Measurements from ENCODE around the gene SLC9C2.
"Not testable (repeated sequence)": the region's sequence is repeated elsewhere in the genome, so short reads cannot be mapped to it uniquely, and the experiment has no call there.

Gene SLC9C2, protein sequence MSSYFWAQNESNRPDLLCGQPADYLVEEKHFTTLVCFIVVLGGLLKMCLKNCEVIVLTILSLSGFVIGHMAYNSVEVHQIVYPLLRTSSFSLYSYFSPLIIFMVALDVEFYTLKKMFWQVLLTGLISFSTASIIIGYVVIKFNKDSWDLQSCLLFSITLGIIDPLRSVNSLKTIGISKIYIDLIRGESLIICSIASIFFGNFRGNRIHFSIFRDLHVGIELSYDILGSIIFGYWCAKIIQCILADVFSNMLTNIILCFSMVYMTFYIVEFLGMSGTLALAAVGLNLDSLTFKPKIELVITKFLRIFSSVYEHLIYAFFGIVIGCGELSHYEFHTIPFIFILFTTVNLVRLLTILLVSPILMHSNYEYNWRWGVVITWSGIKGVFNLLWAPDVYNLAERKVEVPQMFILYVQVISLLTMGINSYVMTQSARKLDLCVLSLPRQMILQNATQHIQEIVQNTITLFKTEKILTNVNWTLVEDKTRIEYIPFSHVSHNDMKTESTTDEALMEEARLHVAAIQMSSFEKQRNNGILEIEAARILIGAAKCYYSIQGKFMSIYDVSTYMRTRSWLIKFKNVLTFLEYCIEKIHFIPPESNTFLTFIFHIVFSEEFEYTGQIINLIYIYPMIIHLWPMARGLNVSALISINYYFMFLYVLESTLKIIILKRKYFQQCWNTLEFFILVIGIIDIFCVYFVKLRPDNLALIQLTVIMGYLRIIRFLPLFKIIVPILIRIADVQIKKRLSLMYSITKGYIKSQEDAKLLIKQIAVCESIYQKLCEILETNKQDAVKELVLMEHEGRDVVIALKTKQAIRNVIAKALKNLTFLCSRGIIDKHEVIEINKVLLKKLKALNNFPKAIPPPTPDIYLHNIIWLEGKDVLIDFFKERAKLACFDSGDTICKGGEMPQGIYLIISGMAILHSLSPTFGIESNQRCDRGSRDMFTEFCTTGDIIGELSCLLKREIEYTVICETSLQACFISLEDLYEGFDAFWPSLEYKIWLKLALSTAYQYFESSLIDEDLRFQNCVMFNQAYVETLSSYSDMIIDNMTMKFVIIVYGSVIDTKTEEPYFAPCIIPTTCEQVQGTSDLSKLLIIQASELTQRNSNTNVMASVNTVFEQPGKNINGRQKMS

DNA sequence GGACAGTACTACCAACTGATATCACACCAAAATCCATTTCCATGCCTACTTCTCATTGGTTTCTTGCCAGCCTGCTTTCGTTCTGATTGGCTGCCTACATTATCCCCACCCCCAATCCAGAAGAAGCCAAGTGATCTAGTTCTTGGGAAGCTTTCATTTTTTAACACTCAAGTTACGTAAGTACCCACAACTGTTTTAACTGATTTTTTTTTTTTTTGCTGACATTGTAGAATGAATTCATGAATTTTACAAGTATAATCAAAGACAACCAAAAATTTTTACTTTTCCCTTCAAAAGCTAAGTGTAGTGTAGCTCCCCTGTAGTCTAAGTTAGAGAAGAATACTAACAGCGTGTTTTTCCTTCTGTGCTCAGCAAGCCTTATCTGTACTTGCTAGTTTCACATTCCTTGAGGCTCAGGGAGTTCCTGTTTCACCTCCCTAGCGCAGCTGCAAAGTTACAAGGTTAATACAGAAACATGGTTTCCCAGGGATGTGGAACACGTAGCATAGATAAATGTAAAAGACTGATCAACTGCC lies at the start of gene SLC9C2:
SLC9C2 (minus strand) TSS at position 17 of the 536 bp plus-strand sequence. CDS start 1,296 bp downstream, outside the sequence.
- DNase-seq, result no peak

DNA sequence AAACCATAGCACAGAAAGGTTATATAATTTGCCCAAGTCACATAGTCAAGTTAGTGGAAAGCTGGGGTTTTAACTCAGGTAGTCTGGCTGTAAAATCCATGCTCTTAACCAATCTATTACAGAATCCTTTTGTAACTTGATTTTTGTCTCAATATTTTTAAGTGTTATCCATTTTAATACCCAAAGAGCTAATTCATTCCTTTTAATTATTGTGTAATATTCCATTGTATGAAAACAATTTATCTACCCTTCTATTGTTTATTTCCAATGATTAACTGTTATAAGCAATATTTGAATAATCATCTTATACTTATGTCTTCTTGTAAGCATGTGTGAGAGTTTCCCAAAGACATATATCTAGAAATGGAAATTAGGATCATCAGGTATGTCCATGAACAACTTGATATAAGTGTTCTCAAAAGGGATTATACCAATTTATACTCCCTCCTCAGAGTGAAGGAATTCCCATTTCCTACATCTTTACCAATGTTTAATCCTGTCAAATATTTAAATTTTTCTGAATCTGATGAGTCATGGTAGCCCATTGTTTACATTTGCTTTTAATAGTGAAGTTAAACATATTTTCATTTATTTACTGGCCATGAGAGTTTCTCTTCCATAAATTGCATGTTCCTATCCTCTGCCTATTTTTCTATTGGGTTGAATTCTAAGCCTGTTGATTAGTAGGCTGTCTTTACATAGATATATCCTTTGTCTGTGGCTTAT lies 46.2 kb upstream of the SLC9C2 start:
- no peak for DNase-seq

DNA sequence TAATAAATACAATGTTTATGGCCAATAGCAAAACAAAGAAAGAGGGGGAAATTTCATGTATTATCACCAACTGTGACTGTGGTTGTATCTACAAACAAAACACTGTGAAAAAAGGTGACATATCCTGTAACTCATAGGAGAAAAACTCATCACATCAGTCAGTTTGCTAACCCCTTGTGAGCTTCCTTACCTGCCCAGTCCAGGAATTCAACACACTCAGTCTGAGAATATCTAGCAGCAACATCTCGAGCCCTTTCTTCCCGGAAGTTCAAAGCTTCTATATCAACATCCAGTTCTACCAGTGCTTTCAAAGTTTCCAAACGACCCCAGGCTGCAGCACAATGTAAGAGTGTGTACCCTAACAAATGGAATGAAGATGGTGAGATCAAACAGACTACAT lies 43.8 kb upstream of the SLC9C2 start:
- no peak for DNase-seq

DNA sequence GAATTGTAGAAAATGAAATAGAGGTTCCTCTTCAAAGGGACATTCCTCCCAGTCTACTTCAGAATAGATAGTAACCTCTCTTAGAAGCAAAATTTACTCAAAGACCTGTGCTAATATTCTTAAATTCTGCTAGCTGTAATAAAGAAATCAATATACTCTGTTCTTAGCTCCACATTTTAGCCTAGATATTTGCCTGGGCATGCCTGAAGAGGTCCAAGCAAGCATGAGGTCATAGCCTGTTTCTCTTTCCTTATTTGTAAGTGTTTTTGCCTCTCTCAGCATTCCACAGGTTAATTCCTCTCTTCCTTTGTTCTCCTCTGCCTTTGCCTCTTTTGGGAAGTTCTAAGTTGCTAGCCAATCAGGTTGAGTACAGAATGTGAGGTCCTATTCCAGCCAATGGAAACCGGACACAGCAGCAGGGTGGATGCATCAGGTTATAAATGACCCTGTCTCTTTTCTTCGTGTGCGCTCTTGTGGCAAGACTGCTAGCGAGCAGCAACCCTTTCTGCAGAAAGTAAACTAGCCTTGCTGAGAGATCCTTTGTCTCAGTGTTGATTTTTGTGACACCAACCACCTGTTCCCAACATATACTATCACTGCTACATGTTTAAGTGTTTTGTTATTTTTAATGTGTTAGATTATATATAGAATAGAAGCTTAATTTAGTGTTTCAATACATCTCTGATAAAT lies 39.7 kb upstream of the SLC9C2 start:
- not testable (repeated sequence) for DNase-seq

DNA sequence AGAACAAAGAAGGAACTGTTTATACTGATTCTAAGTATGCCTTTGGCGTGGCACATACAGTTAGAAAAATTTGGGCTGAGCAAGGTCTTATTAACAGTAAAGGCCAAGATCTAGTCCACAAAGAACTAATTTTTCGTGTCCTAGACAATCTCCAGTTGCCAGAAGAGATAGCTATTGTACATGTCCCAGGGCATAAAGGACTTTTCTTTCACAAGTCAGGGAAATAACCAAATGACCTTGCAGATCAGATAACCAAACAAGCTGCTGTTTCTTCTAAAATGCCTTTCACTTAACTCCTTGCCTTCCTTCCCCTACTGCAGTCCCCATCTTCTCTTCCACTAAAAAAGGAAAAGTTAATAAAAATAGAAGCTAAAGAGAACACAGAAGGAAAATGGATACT lies 36.2 kb upstream of the SLC9C2 start:
- DNase-seq, result no peak

DNA sequence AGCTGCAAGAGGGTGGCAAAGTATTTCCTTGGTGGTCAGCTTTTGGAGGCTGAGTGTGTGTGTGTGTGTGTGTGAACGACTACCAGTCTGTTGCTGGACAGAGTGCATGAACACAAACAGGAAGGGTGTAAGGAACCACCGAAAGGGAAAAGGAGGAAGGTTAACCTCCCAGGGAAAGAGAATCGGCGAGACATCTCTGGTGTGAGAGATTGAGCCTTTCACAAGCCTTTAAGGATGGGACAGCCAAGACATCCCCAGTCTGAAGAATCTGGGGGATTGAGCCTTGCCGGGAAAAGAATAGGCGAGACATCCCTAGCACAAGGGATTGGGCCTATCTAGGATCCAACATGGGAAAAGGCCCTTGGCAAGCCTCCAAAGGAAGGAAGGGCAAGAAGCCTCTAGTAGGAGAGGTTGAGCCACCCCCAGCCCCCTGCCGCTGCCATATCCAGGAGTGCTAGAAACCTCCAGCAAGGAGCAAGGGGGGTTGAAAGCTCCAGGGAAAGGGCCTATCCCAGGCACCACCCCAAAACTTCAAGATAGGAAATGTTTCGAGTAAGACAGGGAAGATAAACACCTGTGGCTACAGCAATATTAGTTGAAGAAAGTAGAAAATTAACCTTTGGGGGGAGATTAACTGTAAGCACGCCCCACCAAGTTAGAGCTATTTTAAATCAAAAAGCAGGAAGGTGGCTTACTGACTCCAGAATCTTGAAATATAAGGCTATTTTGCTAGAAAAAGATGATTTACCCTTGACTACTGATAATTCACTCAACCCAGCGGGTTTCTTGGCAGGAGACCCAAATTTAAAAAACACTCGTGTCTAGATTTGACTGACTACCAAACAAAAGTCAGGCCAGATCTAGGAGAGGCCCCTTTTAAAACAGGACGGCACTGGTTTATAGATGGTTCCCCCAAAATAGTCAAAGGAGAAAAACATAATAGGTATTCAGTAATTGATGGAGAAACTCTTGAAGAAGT lies 35.5 kb upstream of the SLC9C2 start:
- no peak for DNase-seq

DNA sequence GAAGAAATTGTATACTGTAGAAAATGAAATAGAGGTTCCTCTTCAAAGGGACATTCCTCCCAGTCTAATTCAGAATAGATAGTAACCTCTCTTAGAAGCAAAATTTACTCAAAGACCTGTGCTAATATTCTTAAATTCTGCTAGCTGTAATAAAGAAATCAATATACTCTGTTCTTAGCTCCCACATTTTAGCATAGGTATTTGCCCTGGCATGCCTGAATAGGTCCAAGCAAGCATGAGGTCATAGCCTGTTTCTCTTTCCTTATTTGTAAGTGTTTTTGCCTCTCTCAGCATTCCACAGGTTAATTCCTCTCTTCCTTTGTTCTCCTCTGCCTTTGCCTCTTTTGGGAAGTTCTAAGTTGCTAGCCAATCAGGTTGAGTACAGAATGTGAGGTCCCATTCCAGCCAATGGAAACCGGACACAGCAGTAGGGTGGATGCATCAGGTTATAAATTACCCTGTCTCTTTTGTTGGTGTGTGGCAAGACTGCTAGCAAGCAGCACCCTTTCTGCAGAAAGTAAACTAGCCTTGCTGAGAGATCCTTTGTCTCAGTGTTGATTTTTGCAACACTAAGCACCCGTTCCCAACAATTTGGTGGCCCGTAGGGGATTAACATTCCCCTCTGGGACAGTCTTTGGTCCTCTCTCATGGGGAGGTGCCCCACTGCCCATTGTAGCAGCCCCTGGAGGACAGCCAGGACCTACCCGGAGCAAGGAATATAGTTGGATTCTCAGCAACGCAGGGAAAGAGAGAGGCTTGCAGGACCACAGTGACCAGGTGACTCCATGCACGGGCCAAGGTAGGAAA lies 34.6 kb upstream of the SLC9C2 start:
- DNase-seq, result not testable (repeated sequence)

DNA sequence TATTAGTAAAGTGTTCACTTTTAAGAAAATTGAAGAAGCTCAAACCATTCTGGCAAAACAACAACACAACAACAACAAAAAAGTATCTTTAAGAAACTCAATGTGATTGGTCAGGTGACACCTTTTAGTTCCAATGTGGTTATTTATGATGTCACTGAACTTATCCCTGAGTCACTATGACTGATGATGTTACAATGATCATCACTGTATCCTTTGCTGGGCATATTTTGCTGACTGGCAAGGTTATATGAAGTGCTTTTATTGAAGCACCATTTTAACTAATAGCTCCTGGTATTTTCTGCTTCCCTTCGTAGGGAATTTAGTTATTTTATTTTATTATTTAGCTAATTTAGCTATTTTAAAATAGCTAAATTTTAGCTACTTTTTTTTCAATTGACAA lies 32.2 kb upstream of the SLC9C2 start, which contains the start of gene TEX50:
TEX50 (plus strand) TSS at position 223 of the 400 bp plus-strand sequence. CDS start 184 bp downstream, outside the sequence.
- no peak for DNase-seq

DNA sequence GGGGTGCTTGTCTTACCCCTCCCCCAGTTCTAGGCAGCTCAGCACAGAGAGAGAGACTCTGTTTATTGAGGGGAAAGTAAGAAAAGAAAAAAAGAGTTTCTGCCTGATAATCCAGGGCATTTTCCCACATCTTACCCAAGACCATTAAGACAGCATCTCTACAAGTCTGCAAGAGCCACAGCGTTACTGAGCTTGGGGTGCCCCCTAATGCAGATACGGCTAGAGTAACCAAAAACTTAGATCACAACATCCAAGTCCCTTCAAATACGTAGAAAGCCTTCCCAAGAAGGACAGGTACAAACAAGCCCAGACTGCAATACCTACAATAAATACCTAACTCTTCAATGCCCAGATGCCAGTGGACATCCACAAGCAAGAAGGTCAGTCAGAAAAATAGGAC lies 26.0 kb upstream of the SLC9C2 start:
- DNase-seq, result no peak

DNA sequence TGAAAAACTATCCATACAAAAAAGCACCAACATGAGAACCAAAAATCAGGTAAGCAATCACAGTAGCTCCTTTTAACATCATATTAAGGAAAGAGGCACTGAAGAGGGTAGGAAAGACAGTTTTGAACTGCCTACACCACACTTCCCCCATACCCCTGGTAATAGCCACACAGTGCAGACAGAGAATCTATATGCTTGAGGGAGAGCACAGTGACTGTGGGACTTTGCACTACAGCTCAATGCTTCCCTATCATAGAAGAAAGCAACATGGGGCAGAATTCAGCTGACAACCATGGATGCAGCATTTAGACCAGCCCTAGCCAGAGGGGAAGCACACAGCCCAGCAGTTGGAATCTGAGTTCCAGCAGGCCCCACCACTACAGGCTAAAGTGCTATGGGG lies 24.4 kb upstream of the SLC9C2 start:
- no peak for DNase-seq

DNA sequence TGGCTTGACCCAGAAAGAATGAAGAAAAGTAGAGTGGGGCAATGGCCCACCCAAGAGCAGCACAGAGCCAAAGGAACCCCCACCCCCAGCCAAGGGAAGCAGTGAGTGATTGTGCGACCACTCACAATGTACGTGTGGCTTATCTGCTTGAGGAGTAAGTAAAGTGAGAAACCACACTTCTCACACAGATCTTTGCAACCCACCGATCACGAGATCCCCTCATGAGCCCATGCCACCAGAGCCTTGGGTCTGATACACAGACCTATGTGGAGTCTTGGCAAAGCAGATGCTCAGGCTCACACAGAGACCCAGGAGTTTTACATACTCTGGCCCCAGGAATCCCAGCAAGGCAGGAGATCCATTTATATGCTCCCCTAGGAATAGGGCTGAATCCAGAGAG lies 14.0 kb upstream of the SLC9C2 start:
- DNase-seq, result no peak

DNA sequence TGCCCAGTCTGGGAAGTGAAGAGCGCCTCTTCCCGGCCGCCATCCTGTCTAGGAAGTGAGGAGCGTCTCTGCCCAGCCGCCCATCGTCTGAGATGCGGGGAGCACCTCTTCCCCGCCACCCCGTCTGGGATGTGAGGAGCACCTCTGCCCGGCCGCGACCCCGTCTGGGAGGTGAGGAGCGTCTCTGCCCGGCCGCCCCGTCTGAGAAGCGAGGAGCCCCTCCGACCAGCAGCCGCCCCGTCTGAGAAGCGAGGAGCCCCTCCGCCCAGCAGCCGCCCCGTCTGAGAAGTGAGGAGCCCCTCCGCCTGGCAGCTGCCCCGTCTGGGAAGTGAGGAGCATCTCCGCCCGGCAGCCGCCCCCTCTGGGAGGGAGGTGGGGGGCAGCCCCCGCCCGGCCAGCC lies 10.2 kb upstream of the SLC9C2 start:
- not testable (repeated sequence) for DNase-seq

DNA sequence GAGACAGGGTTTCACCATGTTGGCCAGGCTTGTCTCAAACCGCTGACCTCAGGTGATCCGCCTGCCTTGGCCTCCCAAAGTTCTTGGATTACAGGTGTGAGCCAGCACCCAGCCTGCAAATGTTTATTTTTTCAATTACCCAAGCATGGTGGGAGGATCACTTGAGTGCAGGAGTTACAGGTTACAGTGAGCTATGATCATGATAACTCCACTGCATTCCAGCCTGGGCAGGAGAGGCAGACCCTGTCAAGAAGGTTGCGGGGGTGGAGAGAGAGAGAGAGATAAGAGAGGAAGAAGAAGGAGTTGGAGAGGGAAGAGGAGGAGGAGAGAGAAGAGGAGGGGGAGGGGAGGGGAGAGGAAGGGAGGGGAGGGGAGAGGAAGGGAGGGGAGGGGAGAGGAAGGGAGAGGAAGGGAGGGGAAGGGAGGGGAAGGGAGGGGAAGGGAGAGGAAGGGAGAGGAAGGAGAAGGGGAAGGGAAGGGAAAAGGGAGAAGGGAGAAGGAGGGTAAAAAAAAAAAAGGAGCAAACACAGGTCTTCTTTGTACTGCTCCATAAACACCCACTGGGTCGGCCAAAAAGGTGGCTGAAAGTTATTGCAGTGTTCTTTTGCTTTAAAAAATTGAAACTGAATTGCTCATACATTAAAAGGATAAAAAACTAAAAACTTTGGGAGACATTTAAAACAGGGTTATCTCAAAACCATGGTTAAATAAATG lies 5.8 kb upstream of the SLC9C2 start:
- DNase-seq, result no peak

DNA sequence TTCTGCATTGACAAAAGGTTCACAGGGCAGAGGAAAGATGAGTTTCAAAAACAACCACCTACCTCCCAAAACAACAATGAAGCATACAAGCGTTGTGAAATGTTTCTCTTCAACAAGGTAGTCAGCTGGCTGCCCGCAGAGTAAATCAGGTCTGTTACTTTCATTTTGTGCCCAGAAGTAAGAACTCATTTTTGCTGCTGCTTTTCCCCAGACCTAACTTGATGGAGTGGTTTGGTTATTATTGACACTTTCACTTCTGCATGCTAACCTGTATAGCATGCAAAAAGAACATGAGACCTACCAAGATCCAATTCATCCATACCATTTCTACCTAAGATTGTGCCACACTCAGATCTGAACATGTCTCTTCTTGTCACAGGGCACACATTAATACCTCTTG lies 1.3 kb downstream of the SLC9C2 start:
- DNase-seq, result no peak

DNA sequence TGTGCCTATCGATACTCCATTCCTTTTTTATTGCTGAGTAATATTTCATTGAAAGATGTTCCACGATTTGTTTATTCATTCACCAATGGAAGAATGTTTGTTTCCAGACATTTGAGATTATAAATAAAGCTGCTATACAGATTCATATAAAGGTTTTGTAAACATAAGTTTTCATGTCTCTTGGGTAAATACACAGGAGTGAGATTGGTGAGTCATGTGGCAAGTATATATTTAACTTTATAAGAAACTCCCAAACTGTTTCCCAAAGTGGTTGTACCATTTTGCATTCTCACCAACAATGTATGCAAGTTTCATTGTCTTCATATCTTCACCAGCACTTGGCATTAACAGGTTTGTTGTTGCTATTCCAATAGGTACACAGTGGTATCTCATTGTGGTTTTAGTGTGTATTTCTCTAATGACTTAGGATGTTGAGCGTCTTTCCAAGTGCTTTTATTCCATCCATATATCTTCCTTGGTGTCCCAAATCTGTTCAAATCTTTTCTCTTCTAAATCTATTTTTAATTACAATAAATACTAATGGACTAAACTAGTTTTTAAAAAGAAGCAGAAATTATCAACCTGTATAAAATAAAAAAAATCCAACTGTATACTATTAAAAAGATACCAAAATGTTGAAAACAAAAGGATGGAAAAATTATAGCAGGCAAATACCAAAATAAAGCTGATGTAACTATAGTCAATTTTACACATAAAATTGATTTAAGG lies 6.6 kb downstream of the SLC9C2 start:
- DNase-seq, result no peak

DNA sequence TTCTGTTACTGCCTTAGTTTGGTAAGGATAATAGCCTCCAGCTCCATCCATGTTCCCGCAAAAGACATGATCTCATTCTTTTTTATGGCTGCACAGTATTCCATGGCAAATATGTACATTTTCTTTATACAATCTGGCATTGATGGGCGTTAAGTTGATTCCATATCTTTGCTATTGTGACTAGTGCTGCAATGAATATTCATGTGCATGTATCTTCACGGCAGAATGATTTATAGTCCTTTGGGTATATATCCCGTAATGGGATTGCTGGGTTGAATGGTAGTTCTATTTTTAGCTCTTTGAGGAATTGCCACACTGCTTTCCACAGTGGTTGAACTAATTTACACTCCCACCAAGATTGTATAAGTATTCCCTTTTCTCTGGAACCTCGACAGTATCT lies 11.7 kb downstream of the SLC9C2 start:
- not testable (repeated sequence) for DNase-seq

DNA sequence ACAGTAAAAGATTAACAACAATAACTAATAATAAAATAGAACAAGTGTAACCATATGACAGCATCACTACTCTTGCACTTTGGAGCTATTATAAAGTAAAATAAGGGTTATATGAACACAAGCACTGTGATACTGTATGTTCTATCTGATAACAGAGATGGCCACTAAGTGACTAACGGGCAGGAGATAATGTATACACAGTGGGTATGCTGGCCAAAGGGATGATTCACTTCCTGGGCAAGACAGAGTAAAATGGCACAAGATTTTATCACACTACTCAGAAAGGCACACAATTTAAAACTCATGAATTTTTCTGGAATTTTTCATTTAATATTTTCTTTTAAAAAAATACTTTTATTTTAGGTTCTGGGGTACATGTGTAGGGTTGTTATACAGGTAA lies 12.3 kb downstream of the SLC9C2 start:
- peak; percentile 9 for DNase-seq
